Tibial artery (tissue), 4 donors: Measurements from ENCODE around the gene ZC3H7B.
A peak's percentile ranks its signal among the peaks of the same experiment; 100 is the strongest.
"Not testable (repeated sequence)": the region's sequence is repeated elsewhere in the genome, so short reads cannot be mapped to it uniquely, and the experiment has no call there.

ENCODE experiments used
- DNase-seq, 2 donors: peaks; one replicate each; pipeline ENCODE4 v3.0.0-alpha.2; 2019
- H3K27ac ChIP-seq, 2 donors: fragments of 200-600 bp; sonication (generic) in 1 of 2; 1 replicate in 1 of 2; 2 replicates in 1 of 2; pipeline ENCODE4 v1.5.1; 2018 to 2019; ENCODE audit warnings: mild to moderate bottlenecking in 1 of 2
- H3K27me3 ChIP-seq, 2 donors: fragments of 200-600 bp; sonication (generic) in 1 of 2; one replicate each; pipeline versions ENCODE4 v1.5.1 to v1.6.0; 2016 to 2019
- H3K36me3 ChIP-seq, 3 donors: fragments of 200-600 bp; sonication (generic) in 2 of 3; one replicate each; pipeline ENCODE4 v1.5.1; 2016 to 2019; ENCODE audit warnings: mild to moderate bottlenecking in 2 of 3
- H3K4me1 ChIP-seq, 4 donors: fragments of 200-600 bp; sonication (generic) in 2 of 4; 1 replicate in 3 of 4; 2 replicates in 1 of 4; pipeline ENCODE4 v1.5.1; 2016 to 2019
- H3K4me3 ChIP-seq, 2 donors: fragments of 200-600 bp; sonication (generic) in 1 of 2; 1 replicate in 1 of 2; 2 replicates in 1 of 2; pipeline ENCODE4 v1.5.1; 2018 to 2019; ENCODE audit warnings: mild to moderate bottlenecking in 2 of 2
- H3K9me3 ChIP-seq, 3 donors: fragments of 200-600 bp; sonication (generic) in 1 of 3; one replicate each; pipeline ENCODE4 v1.5.1; 2016 to 2019
- CTCF ChIP-seq, 2 experiments: fragments of 200-600 bp in 1 of 2; fragments of 450-650 bp in 1 of 2; IDR thresholded peaks; one replicate each; pipeline ENCODE4 v1.5.1; 2017 to 2019; ENCODE audit warnings: antibody characterized with exemption in 2 of 2, mild to moderate bottlenecking in 1 of 2, moderate library complexity in 1 of 2
- intact Hi-C: fragments of 100-400 bp; cut with DNase I; formaldehyde crosslinking; loops from one replicate; pipeline ENCODE4 v1.15.0; 2023; ENCODE audit warnings: low total_unique reads

ZC3H7B gene

GRCh38 chr22:41397143-41397811, 96.0 kb downstream of the ZC3H7B start:
- H3K27ac ChIP-seq: no peak overlapping the region
- TF ChIP-seq CTCF (IDR thresholded peaks at IDR 0.05): no peak
- intact Hi-C loops: no loop called here
- H3K9me3 ChIP-seq: no peaks in the 10 kb centered on the region
- H3K4me1 ChIP-seq: peaks cover 0 to 38% (median 23%) of the 10 kb centered on the region in 4 donors
- no peak overlapping the region for H3K4me3 ChIP-seq
- peaks cover 36 to 63% (median 50%) of the 10 kb centered on the region in 3 donors for H3K36me3 ChIP-seq
- no peak for DNase-seq
- no peaks in the 10 kb centered on the region for H3K27me3 ChIP-seq

GRCh38 chr22:41398921-41399320, 97.6 kb downstream of the ZC3H7B start:
- no peaks in the 10 kb centered on the region for H3K27me3 ChIP-seq
- DNase-seq: no peak
- no peak overlapping the region for H3K27ac ChIP-seq
- H3K4me1 ChIP-seq: peaks cover 0 to 39% (median 32%) of the 10 kb centered on the region in 4 donors
- no peak for TF ChIP-seq CTCF (IDR thresholded peaks at IDR 0.05)
- H3K9me3 ChIP-seq: no peaks in the 10 kb centered on the region
- intact Hi-C loops: no loop called here
- H3K4me3 ChIP-seq: no peak overlapping the region
- H3K36me3 ChIP-seq: peaks cover 36 to 62% (median 48%) of the 10 kb centered on the region in 3 donors

- H3K36me3 ChIP-seq: peaks cover 11 to 31% (median 22%) of the 10 kb centered on the region in 3 donors
- DNase-seq: peak; percentile 63 to 94
- intact Hi-C loops: loop anchor here (5.0 kb wide), 1 partner anchor 115 kb away; no protein-coding TSS in a partner anchor
- H3K9me3 ChIP-seq: no peaks in the 10 kb centered on the region
- peaks cover 0 to 32% (median 24%) of the 10 kb centered on the region in 4 donors for H3K4me1 ChIP-seq
- H3K27me3 ChIP-seq: no peaks in the 10 kb centered on the region
- no peak for TF ChIP-seq CTCF (IDR thresholded peaks at IDR 0.05)
- H3K27ac ChIP-seq: peak overlapping the region; percentile 70 to 75
- H3K4me3 ChIP-seq: no peak overlapping the region
These were observed 100.7 kb downstream of the ZC3H7B start for GRCh38 chr22:41401781-41402648.

- H3K9me3 ChIP-seq, DNase-seq, H3K27me3 ChIP-seq, H3K4me3 ChIP-seq: not testable (repeated sequence)
- peaks cover 3 to 23% (median 14%) of the 10 kb centered on the region in 3 donors for H3K36me3 ChIP-seq
- intact Hi-C loops: loop anchor here (5.0 kb wide), 1 partner anchor 114 kb away; no protein-coding TSS in a partner anchor
- H3K4me1 ChIP-seq: peaks cover 0 to 32% (median 24%) of the 10 kb centered on the region in 4 donors
- peak overlapping the region; percentile 70 to 75 for H3K27ac ChIP-seq
These were observed 101.5 kb downstream of the ZC3H7B start for GRCh38 chr22:41402851-41403250.

GRCh38 chr22:41403532-41404318, 102.4 kb downstream of the ZC3H7B start:
- Histone ChIP-seq H3K9me3 (no peaks in the 10 kb centered on the region), H3K27ac (peak overlapping the region; percentile 70 to 75), H3K4me1 (peaks cover 0 to 36% (median 24%) of the 10 kb centered on the region in 4 donors), H3K4me3 (no peak overlapping the region), H3K27me3 (no peaks in the 10 kb centered on the region), H3K36me3 (peaks cover 0 to 14% (median 5%) of the 10 kb centered on the region in 3 donors)
- peak; percentile 96 to 99 for DNase-seq
- peak; percentile 97 to 99 for TF ChIP-seq CTCF (IDR thresholded peaks at IDR 0.05)
- intact Hi-C loops: loop anchor here (5.0 kb wide), 1 partner anchor 114 kb away; no protein-coding TSS in a partner anchor
